GM12874 (cell line): ENCODE data around the gene SFTPA1.

Experiments used
- TF ChIP-seq, protein P1 (sequence below): IDR thresholded peaks from 2 replicates; pipeline ENCODE4 v1.5.1; 2011; ENCODE audit warnings: low read depth, mild to moderate bottlenecking, control low read depth, low read length, moderate library complexity; ENCODE audit not compliant: insufficient read depth

Gene SFTPA1

DNA sequence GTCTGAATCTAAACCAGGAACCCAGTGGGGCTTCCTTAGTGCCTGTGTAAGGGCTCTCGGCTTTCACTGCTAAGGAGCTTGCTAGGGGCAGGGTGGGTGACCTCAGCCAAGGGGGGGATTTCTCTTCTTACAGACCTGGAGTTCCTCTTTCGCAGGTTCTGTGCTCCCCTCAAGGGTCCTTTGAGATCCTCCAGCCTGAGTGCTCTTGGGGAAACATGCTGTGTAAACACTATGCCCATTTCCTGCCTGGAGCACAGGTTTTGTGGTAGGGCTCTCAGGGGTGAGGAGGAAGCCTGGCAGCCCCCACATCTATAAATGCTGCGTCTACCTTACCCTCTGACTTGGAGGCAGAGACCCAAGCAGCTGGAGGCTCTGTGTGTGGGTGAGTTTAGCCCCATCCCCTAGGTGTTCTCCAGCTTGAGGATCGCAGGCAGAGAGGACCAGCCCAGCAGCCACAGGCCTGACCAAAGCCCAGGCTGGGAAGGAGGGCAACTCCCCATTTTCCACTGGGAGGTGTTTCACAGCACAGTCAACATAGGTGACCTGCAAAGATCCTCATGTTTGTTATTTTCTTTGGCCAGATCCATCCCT, at the start of gene SFTPA1:
Gene SFTPA1 (plus strand): TSS at position 339 of the 591 bp plus-strand sequence. CDS start 887 bp downstream, outside the sequence.
- TF ChIP-seq, protein P1, sequence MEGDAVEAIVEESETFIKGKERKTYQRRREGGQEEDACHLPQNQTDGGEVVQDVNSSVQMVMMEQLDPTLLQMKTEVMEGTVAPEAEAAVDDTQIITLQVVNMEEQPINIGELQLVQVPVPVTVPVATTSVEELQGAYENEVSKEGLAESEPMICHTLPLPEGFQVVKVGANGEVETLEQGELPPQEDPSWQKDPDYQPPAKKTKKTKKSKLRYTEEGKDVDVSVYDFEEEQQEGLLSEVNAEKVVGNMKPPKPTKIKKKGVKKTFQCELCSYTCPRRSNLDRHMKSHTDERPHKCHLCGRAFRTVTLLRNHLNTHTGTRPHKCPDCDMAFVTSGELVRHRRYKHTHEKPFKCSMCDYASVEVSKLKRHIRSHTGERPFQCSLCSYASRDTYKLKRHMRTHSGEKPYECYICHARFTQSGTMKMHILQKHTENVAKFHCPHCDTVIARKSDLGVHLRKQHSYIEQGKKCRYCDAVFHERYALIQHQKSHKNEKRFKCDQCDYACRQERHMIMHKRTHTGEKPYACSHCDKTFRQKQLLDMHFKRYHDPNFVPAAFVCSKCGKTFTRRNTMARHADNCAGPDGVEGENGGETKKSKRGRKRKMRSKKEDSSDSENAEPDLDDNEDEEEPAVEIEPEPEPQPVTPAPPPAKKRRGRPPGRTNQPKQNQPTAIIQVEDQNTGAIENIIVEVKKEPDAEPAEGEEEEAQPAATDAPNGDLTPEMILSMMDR = no peak

DNA sequence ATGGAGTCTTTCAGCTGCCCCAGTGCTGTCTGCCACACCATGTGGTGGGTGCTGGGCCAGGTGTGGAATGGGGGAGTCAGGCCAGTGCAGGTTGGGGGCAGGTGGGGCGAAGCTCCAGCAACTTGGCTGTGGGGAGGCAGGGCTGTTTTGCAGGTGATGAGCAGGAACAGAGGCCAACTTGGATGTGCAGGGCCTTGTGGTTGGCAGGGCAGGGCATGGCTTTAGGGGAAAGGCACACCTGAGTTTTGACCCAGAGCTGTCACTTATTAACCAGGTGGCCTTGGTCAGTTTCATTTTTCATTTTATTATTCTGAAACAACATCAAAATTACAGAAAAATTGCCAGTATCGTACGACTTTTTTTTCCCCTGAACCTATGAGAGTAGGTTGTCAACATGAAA, 49.5 kb upstream of the SFTPA1 start:
- TF ChIP-seq, protein P1 = no peak

DNA sequence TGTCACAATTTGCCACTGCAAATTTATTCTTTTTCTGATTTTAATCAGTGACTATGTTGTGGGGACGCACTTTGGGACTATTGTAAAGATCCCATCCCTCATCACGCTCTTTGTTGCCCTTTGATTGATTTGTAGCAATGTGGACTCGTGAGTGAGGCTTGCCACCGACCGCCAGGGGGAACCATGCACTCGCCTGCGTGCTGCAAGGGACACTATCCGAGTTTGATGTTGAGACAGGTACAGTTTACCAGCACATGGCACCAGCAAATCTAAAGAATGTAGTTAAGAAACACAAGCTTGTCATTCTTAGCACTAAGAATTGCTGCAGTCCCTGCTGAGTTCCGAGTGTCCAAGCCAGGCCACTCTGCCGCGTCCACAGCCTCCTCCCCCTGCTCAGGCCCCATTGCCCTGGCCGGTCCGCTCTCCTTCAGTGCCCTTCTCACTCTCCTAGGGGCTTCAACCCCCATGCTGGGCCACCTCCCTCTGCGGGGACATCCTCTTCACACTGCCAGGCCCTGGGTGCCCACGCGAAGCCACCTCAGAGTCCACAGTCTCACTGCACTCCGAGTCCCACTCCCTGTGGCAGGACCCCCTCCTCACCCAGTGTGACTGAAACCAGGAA, 48.5 kb upstream of the SFTPA1 start:
- TF ChIP-seq, protein P1 = peak; percentile 92

DNA sequence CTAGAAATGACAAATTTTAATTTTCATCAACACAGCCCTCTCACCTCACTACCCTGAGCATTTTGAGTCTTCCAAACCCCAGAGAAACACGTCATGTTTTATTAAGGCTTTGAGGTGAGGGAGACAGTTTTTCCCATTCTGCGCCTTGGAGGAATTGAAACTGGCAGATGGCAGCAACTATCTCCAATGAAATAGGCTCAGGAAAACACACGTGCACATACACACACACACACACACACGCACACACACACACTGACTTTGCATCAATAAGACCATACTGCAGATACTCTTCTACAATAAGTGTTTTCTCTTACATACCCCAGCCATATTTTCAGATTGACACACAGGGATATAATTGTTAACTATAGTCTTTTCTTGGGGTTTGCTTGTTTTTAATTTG, 47.3 kb upstream of the SFTPA1 start:
- TF ChIP-seq, protein P1 = no peak

DNA sequence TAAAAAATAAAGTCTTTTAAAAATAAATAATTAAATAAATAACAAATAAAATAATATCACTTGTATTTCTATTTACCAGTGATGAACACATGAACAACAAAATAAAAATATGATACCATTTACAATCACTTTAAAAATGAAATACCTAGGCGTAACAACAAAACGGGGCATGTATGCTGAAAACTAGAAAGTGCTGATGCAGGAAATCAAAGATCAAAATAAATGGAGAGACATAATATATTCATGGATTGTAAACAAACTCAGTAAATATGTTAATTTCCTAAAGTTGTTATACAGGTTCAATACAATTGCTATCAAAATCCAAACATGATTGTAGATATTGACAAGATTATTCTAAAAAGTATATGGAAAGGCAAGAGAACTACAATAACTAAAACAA, 31.4 kb upstream of the SFTPA1 start:
- TF ChIP-seq, protein P1 = no peak

DNA sequence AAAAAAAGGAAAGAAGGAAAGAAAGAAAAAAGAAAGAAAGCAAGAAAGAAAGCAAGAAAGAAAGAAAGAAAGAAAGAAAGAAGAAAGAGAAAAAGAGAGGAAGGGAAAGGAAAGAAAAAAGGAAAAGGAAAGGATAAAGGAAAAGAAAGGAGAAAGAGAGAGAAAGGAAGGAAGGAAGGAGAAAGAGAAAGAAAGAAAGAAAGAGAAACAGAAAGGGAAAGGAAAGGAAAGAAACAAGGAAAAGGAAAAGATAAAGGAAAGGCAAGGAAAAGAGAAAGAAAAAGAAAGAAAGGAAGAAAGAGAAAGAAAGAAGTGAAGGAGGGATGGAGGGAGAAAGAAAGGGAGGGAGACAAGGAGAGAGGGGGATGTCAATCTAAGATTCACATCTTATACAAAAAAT, 29.7 kb upstream of the SFTPA1 start:
- TF ChIP-seq, protein P1 = no peak

DNA sequence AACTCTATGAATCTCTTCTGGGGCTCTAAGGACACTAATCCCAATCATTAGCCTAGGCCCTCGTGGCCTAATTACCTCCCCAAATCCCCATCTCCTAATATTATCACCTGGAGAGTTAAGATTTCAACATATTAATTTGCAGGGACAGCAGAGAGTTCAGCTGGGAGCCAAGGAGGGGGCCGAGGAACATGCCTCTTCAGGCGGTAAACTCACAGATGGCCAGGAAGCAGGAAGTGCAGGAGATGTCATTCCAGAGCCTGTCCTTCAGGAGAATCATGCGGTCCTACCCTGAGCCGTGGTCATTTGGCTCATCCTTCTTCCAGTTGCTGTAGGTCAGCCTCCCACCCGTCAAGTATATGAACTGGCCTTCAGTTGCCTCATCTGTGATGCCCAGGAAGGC, 28.6 kb upstream of the SFTPA1 start:
- TF ChIP-seq, protein P1 = no peak
